ENCODE data around the gene TAF15. TPM values are rescaled to one million over a fixed set of nuclear protein-coding genes. Genes with fewer than 3 reads are reported as not detected.
A peak's percentile ranks its signal among the peaks of the same experiment; 100 is the strongest.

The TAF15 gene
- total RNA-seq, 2 experiments from 2014 or later, result 65.9 to 256 TPM

DNA sequence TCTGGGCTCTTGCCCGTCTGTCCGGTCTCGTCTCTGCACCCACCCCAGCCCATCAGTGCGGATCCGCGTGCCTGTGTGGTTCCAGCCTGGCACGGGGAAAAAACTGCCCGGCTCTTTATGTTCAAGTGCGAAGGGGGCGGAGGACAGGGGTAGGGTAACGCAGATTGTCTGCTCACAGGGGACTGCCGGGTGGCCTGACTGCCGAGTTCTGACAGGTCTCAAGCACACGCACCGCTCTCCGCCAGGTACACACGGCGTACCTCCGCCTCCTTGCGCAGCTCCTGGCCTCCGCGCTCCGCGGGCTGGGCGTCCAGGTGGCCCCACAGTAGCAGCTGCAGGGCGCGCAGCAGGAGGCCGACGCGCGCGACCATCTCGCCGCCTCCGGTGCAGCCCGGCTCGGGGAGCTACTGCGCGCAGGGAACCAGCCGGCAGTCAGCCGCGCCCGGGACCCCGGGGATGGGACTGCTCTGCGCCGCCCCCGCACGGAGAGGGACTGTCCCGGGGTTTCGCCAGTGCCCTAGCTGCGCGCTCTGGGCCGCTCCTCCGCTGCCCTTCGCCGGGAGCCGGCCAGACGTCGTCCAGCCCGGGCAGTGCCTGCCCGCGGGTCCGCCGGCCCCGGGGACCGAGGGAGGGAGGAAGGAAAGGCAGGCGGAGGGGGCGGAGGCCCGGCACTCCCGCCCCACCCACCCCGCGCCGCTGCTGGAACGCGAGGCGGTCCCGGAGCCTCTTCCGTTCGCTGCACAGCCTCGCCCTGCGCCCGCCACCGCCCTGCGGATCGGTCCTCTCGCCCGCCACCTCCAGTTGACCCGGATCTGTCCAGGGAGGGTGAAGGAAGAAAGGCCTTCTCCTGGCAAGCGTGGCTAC, 14.0 kb upstream of the TAF15 start, which contains the start of gene MMP28:
MMP28 (minus strand) TSS at position 635 of the 864 bp plus-strand sequence; CDS start at position 371, 264 bp downstream.
- no peaks in the 10 kb centered on the region for H3K79me2 ChIP-seq (ENCODE audit: insufficient read depth, low read depth, low read length)
- DNase-seq (ENCODE audit: low spot score), result no peak
- no peak within 1 kb of the TSS for H2AFZ ChIP-seq (ENCODE audit: low read length)
- TF ChIP-seq CTCF (conservative IDR thresholded peaks at IDR 0.05; ENCODE audit: low read length) (no peak), EZH2phosphoT487 (IDR thresholded peaks at IDR 0.05; ENCODE audit: borderline replicate concordance, low read depth, low read length) (0 out of 2 replicates have a peak, but pooled peaks have one; percentile 19)
- no peaks in the 10 kb centered on the region for H3K4me1 ChIP-seq (ENCODE audit: insufficient read depth, low read length, poor library complexity, severe bottlenecking)
- H3K27ac ChIP-seq (ENCODE audit: low read depth, low read length, poor library complexity, severe bottlenecking), result no peak within 1 kb of the TSS
- no peaks in the 10 kb centered on the region for H3K36me3 ChIP-seq (ENCODE audit: insufficient read depth, low read length)
- no peak within 1 kb of the TSS for H3K4me2 ChIP-seq (ENCODE audit: low read length)
- no peaks in the 10 kb centered on the region for H3K9me3 ChIP-seq (ENCODE audit: low read length)
- ChIA-PET CTCF (ENCODE audit: unreplicated experiment) (no interaction called here), POLR2A (no interaction called here)
- H3K4me3 ChIP-seq (ENCODE audit: low read depth, low read length, poor library complexity, severe bottlenecking), result no peak within 1 kb of the TSS
- intact Hi-C loops (cut with micrococcal nuclease; ENCODE audit: unreplicated experiment), result no loop called here
- H3K9me2 ChIP-seq (ENCODE audit: insufficient read depth, low read length), result no peaks in the 10 kb centered on the region
- no TSS peak for BruUV-seq (replicated peaks)
- no peaks in the 10 kb centered on the region for H4K20me1 ChIP-seq (ENCODE audit: insufficient read depth, low read length)

DNA sequence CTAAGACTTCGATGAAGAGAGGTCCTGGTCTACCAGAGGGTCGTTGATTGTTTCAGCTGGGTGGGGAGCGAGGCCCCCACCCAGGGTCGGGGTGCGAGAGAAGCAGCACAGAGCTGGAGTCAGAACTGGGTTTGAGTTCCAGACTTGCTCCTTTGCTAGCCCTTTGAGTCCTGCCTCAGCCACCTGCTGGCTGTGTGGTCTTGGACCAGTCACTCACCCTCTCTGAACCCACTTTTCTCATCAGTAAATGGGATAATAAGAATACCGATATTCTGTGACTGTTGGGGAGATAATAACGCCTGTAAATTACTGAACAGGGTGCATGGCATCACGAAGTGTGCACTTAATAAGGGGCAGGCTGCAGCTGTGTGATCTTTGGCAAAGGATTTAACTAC, 13.4 kb upstream of the TAF15 start:
- ChIA-PET POLR2A (no interaction called here), CTCF (ENCODE audit: unreplicated experiment) (no interaction called here)
- Histone ChIP-seq H3K27ac (ENCODE audit: low read depth, low read length, poor library complexity, severe bottlenecking) (no peak overlapping the region), H3K4me2 (ENCODE audit: low read length) (no peak overlapping the region), H3K4me3 (ENCODE audit: low read depth, low read length, poor library complexity, severe bottlenecking) (no peak overlapping the region), H2AFZ (ENCODE audit: low read length) (no peak overlapping the region), H3K79me2 (ENCODE audit: insufficient read depth, low read depth, low read length) (no peaks in the 10 kb centered on the region), H3K4me1 (ENCODE audit: insufficient read depth, low read length, poor library complexity, severe bottlenecking) (no peaks in the 10 kb centered on the region), H3K9me3 (ENCODE audit: low read length) (no peaks in the 10 kb centered on the region), H4K20me1 (ENCODE audit: insufficient read depth, low read length) (no peaks in the 10 kb centered on the region), H3K36me3 (ENCODE audit: insufficient read depth, low read length) (no peaks in the 10 kb centered on the region), H3K9me2 (ENCODE audit: insufficient read depth, low read length) (no peaks in the 10 kb centered on the region)
- intact Hi-C loops (cut with micrococcal nuclease; ENCODE audit: unreplicated experiment), result no loop called here
- TF ChIP-seq CTCF (conservative IDR thresholded peaks at IDR 0.05; ENCODE audit: low read length) (no peak), EZH2phosphoT487 (IDR thresholded peaks at IDR 0.05; ENCODE audit: borderline replicate concordance, low read depth, low read length) (no peak)
- no TSS peak for BruUV-seq (replicated peaks)
- DNase-seq (ENCODE audit: low spot score), result no peak

DNA sequence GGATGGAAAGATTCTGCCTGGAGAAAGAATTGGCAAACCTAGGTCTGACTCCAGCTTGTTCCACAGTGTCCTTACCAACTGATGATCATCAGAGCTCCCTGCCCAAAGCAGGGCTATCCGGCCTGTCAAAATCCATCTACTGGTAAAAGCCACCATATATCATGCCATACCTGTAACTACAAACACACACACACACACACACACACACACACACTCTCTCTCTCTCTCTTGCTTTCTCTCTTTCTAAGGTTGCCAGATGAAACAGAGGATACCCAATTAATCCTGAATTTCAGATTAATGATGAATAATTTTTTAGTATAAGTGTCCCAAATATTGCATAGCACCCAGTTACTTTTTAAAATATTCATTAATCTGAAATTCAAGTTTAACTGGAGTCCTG, 12.3 kb upstream of the TAF15 start:
- Histone ChIP-seq H3K9me2 (ENCODE audit: insufficient read depth, low read length) (no peaks in the 10 kb centered on the region), H3K4me2 (ENCODE audit: low read length) (no peak overlapping the region), H3K4me3 (ENCODE audit: low read depth, low read length, poor library complexity, severe bottlenecking) (no peak overlapping the region), H3K4me1 (ENCODE audit: insufficient read depth, low read length, poor library complexity, severe bottlenecking) (peaks cover 9% of the 10 kb centered on the region), H2AFZ (ENCODE audit: low read length) (no peak overlapping the region), H3K36me3 (ENCODE audit: insufficient read depth, low read length) (no peaks in the 10 kb centered on the region), H3K9me3 (ENCODE audit: low read length) (no peaks in the 10 kb centered on the region), H3K27ac (ENCODE audit: low read depth, low read length, poor library complexity, severe bottlenecking) (no peak overlapping the region), H3K79me2 (ENCODE audit: insufficient read depth, low read depth, low read length) (no peaks in the 10 kb centered on the region), H4K20me1 (ENCODE audit: insufficient read depth, low read length) (no peaks in the 10 kb centered on the region)
- no peak for TF ChIP-seq EZH2phosphoT487 (IDR thresholded peaks at IDR 0.05; ENCODE audit: borderline replicate concordance, low read depth, low read length)
- no peak for TF ChIP-seq CTCF (conservative IDR thresholded peaks at IDR 0.05; ENCODE audit: low read length)
- no TSS peak for BruUV-seq (replicated peaks)
- ChIA-PET CTCF (ENCODE audit: unreplicated experiment) (no interaction called here), POLR2A (no interaction called here)
- DNase-seq (ENCODE audit: low spot score), result no peak
- intact Hi-C loops (cut with micrococcal nuclease; ENCODE audit: unreplicated experiment), result no loop called here
